Activated CD4-positive, alpha-beta T cell treated with anti-CD3 and anti-CD28 coated beads, Interleukin-2, amount 50 U/mL, for 48 hours (primary cell): ENCODE data around the gene GID8.

Experiments used
- DNase-seq, 2 experiments: peaks; one replicate each; pipeline ENCODE4 v3.0.0-alpha.2; 2020

Gene GID8

GRCh38 chr20:62905536-62906117 lies 32.3 kb upstream of the GID8 start:
- no peak for DNase-seq

GRCh38 chr20:62906209-62906608 lies 31.7 kb upstream of the GID8 start:
- no peak for DNase-seq

GRCh38 chr20:62906647-62907375 lies 31.1 kb upstream of the GID8 start:
- no peak for DNase-seq

DNA sequence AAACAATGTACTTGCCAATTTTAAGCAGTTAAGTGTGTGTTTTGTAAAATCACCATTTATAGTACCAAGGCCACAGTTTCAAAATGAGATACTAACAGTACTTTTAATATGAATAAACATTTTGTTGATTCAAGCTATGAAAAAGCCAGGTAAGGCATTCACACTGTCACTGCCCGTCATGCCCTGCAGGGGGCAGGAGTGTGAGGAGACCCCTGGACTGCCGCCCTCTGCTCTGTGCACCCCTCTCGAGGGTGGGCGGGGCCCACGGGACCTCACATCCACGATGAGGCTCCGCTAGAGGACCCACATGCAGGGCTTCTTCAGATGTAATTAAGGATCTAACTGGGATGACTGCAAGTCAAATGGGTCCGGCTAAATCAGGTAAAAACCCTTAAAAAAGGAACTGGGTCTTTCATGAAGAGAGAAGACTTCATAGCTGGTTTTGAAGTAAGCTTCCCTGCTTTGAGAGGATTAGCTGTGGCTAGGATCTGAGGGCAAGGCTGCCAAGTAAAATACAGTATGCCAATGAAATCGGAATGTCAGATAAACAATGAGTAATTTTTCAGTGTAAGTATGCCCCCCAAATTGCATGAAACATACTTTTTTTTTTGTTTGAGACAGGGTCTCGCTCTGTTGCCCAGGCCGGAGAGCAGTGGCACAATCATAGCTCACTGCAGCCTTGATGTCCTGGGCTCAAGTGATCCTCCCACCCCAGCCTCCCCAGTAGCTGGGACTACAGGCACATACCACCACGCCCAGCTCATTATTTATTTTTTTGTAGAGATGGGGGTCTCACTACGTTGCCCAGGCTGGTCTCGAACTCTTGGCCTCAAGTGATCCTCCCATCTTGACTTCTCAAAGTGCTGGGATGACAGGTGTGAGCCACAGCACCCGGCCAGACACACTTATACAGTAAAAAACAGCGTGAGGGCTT lies 30.3 kb upstream of the GID8 start:
- peak in 1 of 2 experiments; percentile 32 for DNase-seq

DNA sequence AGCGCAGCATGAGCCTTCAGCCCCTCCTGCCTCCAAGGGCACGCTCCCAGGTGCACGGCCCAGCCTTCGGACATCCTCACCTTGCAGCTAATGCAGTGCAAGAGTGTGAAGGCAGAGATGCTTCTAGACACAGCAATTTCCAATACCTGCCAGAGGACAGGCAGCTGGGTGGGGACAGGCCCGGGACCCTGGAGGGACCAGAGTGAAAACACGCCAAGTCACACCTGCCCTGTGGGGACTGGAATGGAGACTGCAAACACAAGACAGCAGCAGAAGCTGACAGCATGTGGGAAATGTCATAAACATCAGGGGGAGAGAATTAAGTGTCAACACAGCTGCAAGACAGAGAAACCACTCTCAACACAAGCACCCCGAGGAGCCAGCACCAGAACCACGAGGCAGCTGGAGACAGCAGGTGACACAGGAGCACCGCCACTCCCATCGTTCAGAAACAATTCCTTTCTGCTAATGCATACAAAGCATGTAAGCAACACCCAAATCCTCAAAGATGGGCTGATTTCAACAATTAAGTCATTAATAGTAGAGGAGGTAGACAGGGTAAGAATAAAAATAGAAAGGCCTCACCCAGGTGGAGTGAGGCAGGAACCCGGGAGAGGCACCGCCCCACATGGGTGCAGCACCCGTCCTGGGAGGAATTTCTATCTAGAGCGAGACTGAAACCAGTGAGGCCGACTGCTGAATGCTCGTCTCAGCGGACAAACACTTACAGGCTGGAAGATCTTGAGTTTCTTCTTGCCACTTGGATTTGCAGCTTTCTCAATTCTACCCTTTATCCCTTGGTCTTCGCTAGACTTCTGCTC lies 28.8 kb upstream of the GID8 start:
- no peak for DNase-seq

GRCh38 chr20:62910217-62910766 lies 27.7 kb upstream of the GID8 start:
- DNase-seq = no peak

- no peak for DNase-seq
Measured at GRCh38 chr20:62910777-62911497, 27.0 kb upstream of the GID8 start.

- no peak for DNase-seq
Measured at GRCh38 chr20:62911701-62912280, 26.2 kb upstream of the GID8 start.

DNA sequence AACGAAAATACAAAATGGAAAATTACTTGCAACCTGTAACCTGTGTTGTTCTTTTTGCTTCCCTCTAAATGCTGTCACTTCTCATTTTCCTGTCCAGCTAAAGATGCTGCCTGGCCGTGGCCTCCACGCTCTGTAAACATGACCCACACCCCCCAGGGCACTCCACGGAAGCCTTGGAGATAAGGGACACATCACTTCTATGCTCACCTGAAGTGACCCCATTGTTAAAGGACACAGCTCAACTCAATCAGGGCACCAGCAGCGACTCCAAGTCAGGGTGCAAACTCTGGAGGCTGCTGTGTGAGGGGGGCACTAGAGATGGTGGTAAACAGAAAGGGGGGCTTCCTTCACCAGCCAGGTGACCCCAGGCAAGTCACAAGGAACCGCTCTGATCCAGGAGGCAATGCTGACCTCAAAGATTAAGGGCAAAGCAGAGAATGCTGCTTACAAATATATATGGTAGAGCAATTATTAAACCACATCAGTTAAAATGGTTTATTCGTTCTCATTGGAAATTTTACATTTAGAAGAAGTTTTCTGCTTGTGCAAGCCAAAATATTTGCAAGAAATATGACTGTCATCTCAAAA lies 24.8 kb upstream of the GID8 start:
- DNase-seq = no peak

- no peak for DNase-seq
Measured at GRCh38 chr20:62914436-62914835, 23.5 kb upstream of the GID8 start.

DNA sequence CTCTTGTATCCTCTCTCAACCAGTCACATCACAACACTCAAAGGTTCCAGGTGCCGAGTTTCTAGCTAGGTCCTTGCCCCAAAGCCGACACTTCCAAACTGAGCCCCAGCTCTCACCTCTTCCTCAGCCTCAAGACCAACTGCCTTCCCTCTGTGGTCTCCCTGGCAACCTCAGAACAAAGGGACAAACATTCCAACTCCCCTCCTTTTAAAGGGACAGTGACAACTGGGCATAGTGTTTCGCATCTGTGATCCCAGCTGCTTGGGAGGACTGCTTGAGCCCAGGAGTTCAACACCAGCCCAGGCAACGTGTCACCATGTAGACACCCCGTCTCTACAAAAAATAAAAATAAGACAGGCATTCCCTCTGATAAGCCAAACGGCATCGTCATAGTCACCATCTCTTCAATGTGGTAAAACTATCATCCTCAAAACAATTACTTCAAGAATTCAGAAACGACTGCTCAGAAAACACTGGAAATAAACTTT lies 22.9 kb upstream of the GID8 start:
- DNase-seq = no peak

- no peak for DNase-seq
Measured at GRCh38 chr20:62916703-62917476, 21.1 kb upstream of the GID8 start.

- no peak for DNase-seq
Measured at GRCh38 chr20:62917720-62918119, 20.2 kb upstream of the GID8 start.

GRCh38 chr20:62918147-62918546 lies 19.8 kb upstream of the GID8 start:
- DNase-seq = peak in 1 of 2 experiments; percentile 49

DNA sequence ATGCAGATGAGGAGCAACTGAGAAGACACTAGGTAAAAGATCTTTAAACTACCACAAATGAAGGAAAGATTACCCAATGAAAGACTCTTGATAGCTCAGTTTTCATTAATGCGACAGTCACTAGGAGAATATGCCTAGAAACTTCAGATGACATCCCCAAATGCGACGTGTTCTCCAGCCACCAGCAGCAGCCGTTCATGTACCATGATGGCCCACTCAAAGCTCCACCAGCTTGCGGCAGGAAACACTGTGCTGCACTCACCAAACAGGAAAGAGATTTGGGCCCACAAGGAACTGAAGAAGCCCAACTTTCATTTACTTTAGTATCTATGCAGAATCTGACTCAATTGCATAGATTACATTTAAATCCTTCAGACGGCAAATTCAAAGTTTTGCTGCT lies 19.1 kb upstream of the GID8 start:
- DNase-seq = peak; percentile 53 to 66

GRCh38 chr20:62920039-62920645 lies 17.8 kb upstream of the GID8 start:
- no peak for DNase-seq

- DNase-seq = peak; percentile 61 to 73
Measured at GRCh38 chr20:62921119-62921687, 16.7 kb upstream of the GID8 start.

DNA sequence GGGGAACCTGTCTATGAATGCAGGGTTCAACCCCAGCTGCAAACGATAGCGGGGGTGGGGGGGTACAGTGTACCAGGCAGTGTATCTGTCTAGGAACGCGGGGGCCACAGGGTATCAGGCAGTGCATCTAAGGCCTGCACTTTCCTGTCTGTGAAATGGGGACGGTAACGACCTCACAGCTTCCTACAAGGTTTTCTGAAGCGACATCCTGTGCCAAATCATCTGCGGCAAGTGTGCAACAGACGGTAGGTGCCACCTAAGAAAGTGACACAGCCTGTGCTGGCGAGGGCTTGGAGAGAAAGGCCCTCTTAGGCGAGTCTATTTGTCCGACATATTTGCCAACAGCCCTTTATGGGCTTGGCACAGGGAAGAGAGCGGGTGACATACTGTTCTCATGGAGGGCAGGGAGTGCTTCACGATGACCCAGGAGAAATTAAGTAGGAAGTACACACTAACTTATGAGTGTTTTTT lies 15.5 kb upstream of the GID8 start:
- DNase-seq = peak; percentile 47 to 59
